Testis (tissue), 2 donors: Measurements from ENCODE around the gene TNPO1.

Experiments used
- POLR2A ChIP-seq: fragments of 450-650 bp; IDR thresholded peaks from one replicate; pipeline ENCODE4 v1.6.1; 2017; ENCODE audit warnings: antibody characterized with exemption, mild to moderate bottlenecking, moderate library complexity
- TF ChIP-seq, protein P1 (sequence below), 3 experiments: fragments of 450-650 bp in 2 of 3; fragments of 200-600 bp in 1 of 3; sonication (generic) in 1 of 3; IDR thresholded peaks; one replicate each; pipeline ENCODE4 v1.5.1; 2016 to 2019; ENCODE audit warnings: antibody characterized with exemption in 3 of 3, mild to moderate bottlenecking in 2 of 3, moderate library complexity in 1 of 3

DNA sequence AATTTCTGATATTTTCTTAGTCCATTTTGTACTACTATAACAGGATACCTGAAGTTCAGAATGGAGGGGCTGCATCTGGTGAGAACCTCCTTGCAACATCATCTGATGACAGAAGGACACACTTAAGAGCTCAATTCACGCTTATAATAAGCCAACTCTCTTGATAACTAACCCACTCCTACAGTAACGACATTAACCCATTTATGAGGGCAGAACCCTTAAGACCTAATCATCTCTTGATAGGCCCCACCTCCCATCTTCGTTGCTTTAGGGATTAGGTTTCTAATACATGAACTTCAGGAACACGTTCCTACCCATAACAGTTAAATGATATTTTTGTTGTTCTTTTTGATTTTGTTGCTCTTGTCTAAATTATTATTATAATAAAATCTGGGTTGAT is 69.4 kb downstream of the TNPO1 start:
- TF ChIP-seq, protein P1, sequence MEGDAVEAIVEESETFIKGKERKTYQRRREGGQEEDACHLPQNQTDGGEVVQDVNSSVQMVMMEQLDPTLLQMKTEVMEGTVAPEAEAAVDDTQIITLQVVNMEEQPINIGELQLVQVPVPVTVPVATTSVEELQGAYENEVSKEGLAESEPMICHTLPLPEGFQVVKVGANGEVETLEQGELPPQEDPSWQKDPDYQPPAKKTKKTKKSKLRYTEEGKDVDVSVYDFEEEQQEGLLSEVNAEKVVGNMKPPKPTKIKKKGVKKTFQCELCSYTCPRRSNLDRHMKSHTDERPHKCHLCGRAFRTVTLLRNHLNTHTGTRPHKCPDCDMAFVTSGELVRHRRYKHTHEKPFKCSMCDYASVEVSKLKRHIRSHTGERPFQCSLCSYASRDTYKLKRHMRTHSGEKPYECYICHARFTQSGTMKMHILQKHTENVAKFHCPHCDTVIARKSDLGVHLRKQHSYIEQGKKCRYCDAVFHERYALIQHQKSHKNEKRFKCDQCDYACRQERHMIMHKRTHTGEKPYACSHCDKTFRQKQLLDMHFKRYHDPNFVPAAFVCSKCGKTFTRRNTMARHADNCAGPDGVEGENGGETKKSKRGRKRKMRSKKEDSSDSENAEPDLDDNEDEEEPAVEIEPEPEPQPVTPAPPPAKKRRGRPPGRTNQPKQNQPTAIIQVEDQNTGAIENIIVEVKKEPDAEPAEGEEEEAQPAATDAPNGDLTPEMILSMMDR (IDR thresholded peaks at IDR 0.05) = no peak
- TF ChIP-seq POLR2A = no peak
